Keratinocyte (primary cell): ENCODE data around the gene EGFL7. TPM values are rescaled to one million over a fixed set of nuclear protein-coding genes. Genes with fewer than 3 reads are reported as not detected.

Source experiments
- DNase-seq: peaks from one replicate; pipeline ENCODE4 v3.0.0-alpha.2; 2011; ENCODE audit warnings: low read depth, missing footprints, low spot score
- FAIRE-seq: peaks from 2 replicates; lab custom pipeline; 2011; peaks lifted over from hg19 to GRCh38; lab: Jason Lieb, UNC
- H2AFZ ChIP-seq: 2 replicates; pipeline ENCODE4 v1.6.0; 2012; ENCODE audit warnings: low read length, control low read depth, inconsistent platforms; ENCODE audit not compliant: control insufficient read depth
- H3K27ac ChIP-seq: 2 replicates; pipeline ENCODE4 v1.5.1; 2011; ENCODE audit warnings: low read length; ENCODE audit not compliant: control insufficient read depth, insufficient read depth
- H3K27me3 ChIP-seq: 3 replicates; pipeline ENCODE4 v1.6.0; 2011; ENCODE audit warnings: low read length; ENCODE audit not compliant: control insufficient read depth, insufficient read depth; ENCODE audit errors: extremely low read depth
- H3K36me3 ChIP-seq, 2 experiments: 2 replicates in 1 of 2; 3 replicates in 1 of 2; pipeline ENCODE4 v1.5.1; 2011; ENCODE audit warnings: low read length in 2 of 2, mild to moderate bottlenecking in 1 of 2; ENCODE audit not compliant: control insufficient read depth in 2 of 2, insufficient read depth in 2 of 2; ENCODE audit errors: extremely low read depth in 1 of 2
- H3K4me1 ChIP-seq: 3 replicates; pipeline ENCODE4 v1.5.1; 2011; ENCODE audit warnings: low read length; ENCODE audit not compliant: control insufficient read depth, insufficient read depth; ENCODE audit errors: extremely low read depth
- H3K4me2 ChIP-seq: 3 replicates; pipeline ENCODE4 v1.6.0; 2011; ENCODE audit warnings: low read depth, low read length; ENCODE audit not compliant: control insufficient read depth, insufficient read depth; ENCODE audit errors: extremely low read depth
- H3K4me3 ChIP-seq, 3 experiments: fragments of 200-600 bp in 1 of 3; sonication (generic) in 1 of 3; 2 replicates in 2 of 3; 3 replicates in 1 of 3; pipeline ENCODE4 v1.5.1; 2011 to 2016; ENCODE audit warnings: low read length in 3 of 3, mild to moderate bottlenecking in 3 of 3, control low read depth in 2 of 3, inconsistent platforms in 1 of 3, low read depth in 1 of 3, mixed read lengths in 1 of 3, mixed run types in 1 of 3, moderate library complexity in 1 of 3; ENCODE audit not compliant: control insufficient read depth in 2 of 3, insufficient read depth in 2 of 3; ENCODE audit errors: extremely low read depth in 1 of 3
- H3K79me2 ChIP-seq: 2 replicates; pipeline ENCODE4 v1.6.0; 2012; ENCODE audit warnings: low read length; ENCODE audit not compliant: control insufficient read depth, insufficient read depth
- H3K9ac ChIP-seq: 3 replicates; pipeline ENCODE4 v1.6.0; 2011; ENCODE audit warnings: low read length; ENCODE audit not compliant: control insufficient read depth, insufficient read depth; ENCODE audit errors: extremely low read depth
- H3K9me1 ChIP-seq: 3 replicates; pipeline ENCODE4 v1.6.0; 2011; ENCODE audit warnings: low read length; ENCODE audit not compliant: control insufficient read depth, insufficient read depth; ENCODE audit errors: extremely low read depth
- H3K9me3 ChIP-seq: 2 replicates; pipeline ENCODE4 v1.5.1; 2012; ENCODE audit warnings: low read depth, low read length; ENCODE audit not compliant: control insufficient read depth
- H4K20me1 ChIP-seq: 3 replicates; pipeline ENCODE4 v1.6.0; 2011; ENCODE audit warnings: low read length; ENCODE audit not compliant: control insufficient read depth, insufficient read depth; ENCODE audit errors: extremely low read depth
- EZH2 ChIP-seq: IDR thresholded peaks from one replicate; pipeline ENCODE4 v1.6.1; 2012; ENCODE audit warnings: inconsistent platforms, mild to moderate bottlenecking, low read length, moderate library complexity
- dilution Hi-C: fragments of 300-500 bp; cut with MboI; formaldehyde crosslinking; loops from one replicate; pipeline ENCODE4 v1.7.0; 2020; ENCODE audit warnings: low sequenced_read_pairs; ENCODE audit not compliant: extremely low pct_ligation_motif_present
- polyA plus RNA-seq, 5 experiments: library from polyadenylated mRNA; depleted of rRNA in 3 of 5; stranded (reverse) in 3 of 5; stranded (forward) in 1 of 5; unstranded in 1 of 5; fragments of >200 nt; gene quantifications; 1 replicate in 1 of 5; 2 replicates in 3 of 5; 3 replicates in 1 of 5; pipeline versions ENCODE4 v1.2.1 to v1.2.3, GENCODE V29; 2011 to 2012; ENCODE audit warnings: missing spikeins in 2 of 5, low read depth in 1 of 5, low replicate concordance in 1 of 5
- TF ChIP-seq, protein P1 (sequence below), 3 experiments: IDR thresholded peaks in 1 of 3; conservative IDR thresholded peaks in 1 of 3; optimal IDR thresholded peaks in 1 of 3; 2 replicates in 2 of 3; 3 replicates in 1 of 3; pipeline versions ENCODE3 to v1.5.1; 2011; ENCODE audit warnings: low read length in 3 of 3, mild to moderate bottlenecking in 3 of 3, moderate library complexity in 2 of 3, control low read depth in 1 of 3, inconsistent platforms in 1 of 3; ENCODE audit not compliant: insufficient read depth in 2 of 3; ENCODE audit errors: extremely low read depth in 1 of 3

EGFL7 gene
- polyA plus RNA-seq, 1 donor (not counting 4 experiments of a cell fraction or from before 2014, with no cell fraction given) = 4.2 TPM

DNA sequence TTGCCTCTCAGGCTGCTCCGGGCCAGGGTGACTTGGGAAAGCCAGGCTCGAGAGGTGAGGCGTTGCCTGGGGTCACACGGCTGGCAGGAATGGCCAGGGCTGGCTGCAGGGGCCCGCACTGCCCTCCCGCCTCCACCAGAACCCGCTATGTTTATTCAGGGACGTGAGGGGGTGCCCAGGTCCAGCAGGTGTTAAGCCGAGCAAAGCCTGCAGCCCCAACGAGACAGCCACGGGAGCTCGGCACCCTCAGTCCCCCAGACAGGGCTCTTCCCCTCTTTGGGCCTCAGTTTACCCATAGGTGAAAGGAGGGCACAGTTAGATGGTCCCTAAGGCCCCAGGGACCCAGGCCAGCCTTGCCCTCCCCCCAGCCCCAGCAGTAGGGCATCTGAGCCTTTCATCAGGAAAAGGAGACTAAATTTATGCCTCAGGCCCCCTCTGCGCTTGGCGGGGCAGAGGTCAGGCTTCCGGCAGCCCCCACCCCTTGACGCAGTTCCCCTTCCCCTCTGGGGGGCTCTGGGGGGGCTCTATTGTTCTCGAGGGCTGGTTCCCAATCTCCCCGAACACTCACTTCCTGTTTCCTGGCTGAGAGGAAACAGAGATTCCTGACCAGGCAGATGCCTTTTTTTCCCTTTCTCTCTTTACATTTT, 7.1 kb upstream of the EGFL7 start:
- no peak for DNase-seq
- Histone ChIP-seq H3K27me3 (peaks cover 19% of the 10 kb centered on the region), H3K27ac (no peak overlapping the region), H2AFZ (peak overlapping the region; percentile 36), H3K79me2 (no peaks in the 10 kb centered on the region), H4K20me1 (no peaks in the 10 kb centered on the region), H3K36me3 (no peaks in the 10 kb centered on the region), H3K9me3 (no peaks in the 10 kb centered on the region), H3K9me1 (no peaks in the 10 kb centered on the region), H3K4me1 (peaks cover 6% of the 10 kb centered on the region), H3K9ac (no peak overlapping the region), H3K4me2 (no peak overlapping the region), H3K4me3 (no peak overlapping the region)
- TF ChIP-seq, protein P1, sequence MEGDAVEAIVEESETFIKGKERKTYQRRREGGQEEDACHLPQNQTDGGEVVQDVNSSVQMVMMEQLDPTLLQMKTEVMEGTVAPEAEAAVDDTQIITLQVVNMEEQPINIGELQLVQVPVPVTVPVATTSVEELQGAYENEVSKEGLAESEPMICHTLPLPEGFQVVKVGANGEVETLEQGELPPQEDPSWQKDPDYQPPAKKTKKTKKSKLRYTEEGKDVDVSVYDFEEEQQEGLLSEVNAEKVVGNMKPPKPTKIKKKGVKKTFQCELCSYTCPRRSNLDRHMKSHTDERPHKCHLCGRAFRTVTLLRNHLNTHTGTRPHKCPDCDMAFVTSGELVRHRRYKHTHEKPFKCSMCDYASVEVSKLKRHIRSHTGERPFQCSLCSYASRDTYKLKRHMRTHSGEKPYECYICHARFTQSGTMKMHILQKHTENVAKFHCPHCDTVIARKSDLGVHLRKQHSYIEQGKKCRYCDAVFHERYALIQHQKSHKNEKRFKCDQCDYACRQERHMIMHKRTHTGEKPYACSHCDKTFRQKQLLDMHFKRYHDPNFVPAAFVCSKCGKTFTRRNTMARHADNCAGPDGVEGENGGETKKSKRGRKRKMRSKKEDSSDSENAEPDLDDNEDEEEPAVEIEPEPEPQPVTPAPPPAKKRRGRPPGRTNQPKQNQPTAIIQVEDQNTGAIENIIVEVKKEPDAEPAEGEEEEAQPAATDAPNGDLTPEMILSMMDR (optimal IDR thresholded peaks at IDR 0.05 in 1 of 3, IDR thresholded peaks at IDR 0.05 in 1 of 3, conservative IDR thresholded peaks at IDR 0.05 in 1 of 3; ENCODE audit: extremely low read depth in 1 of 3, insufficient read depth in 2 of 3, low read length in 3 of 3) = no peak
- no peak for TF ChIP-seq EZH2
- dilution Hi-C loops = no loop called here
- FAIRE-seq = no peak

DNA sequence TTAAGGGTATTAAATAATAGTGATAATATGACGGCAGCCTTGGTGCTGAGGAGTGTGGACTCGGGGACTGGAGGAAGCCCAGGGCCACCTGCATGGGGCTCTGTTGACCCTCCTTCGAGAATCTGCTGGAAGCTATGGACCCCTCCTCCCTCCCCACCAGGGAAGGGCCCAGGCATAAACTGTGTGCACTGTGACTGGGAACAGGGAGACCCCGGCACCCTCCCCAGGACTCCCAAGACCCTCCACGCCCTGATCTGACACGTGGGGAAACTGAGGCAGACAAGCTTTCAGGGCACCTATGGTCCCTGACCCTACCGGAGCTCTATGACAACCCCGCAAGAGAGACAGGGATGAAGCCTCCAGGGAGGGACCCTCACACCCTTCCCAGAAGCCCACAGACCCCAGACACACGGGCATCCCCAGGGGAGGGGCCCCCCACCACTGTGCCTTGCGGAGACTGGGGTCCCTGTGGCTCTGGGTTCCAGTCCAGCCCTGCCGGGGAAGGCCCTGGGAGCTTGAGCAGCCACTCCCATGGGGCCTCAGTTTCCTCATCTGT, 6.5 kb upstream of the EGFL7 start:
- no peaks in the 10 kb centered on the region for H4K20me1 ChIP-seq
- dilution Hi-C loops = no loop called here
- no peaks in the 10 kb centered on the region for H3K36me3 ChIP-seq
- no peaks in the 10 kb centered on the region for H3K9me3 ChIP-seq
- H3K9ac ChIP-seq = no peak overlapping the region
- no peaks in the 10 kb centered on the region for H3K9me1 ChIP-seq
- H3K4me3 ChIP-seq = no peak overlapping the region
- H3K27ac ChIP-seq = no peak overlapping the region
- peak overlapping the region; percentile 36 for H2AFZ ChIP-seq
- H3K4me1 ChIP-seq = peaks cover 6% of the 10 kb centered on the region
- H3K79me2 ChIP-seq = no peaks in the 10 kb centered on the region
- no peak for FAIRE-seq
- TF ChIP-seq, protein P1 (optimal IDR thresholded peaks at IDR 0.05 in 1 of 3, IDR thresholded peaks at IDR 0.05 in 1 of 3, conservative IDR thresholded peaks at IDR 0.05 in 1 of 3; ENCODE audit: extremely low read depth in 1 of 3, insufficient read depth in 2 of 3, low read length in 3 of 3) = no peak
- no peak for TF ChIP-seq EZH2
- DNase-seq = no peak
- H3K27me3 ChIP-seq = peaks cover 19% of the 10 kb centered on the region
- H3K4me2 ChIP-seq = no peak overlapping the region
